ENCODE data around the gene SVIL.

GRCh38 chr10:29567003-29567402, 67.8 kb downstream of the SVIL start:
- TF ChIP-seq RORA (CRISPR knock-in tag; IDR thresholded peaks at IDR 0.05) (no peak), EHMT2 (IDR thresholded peaks at IDR 0.05; ENCODE audit: borderline replicate concordance, low read depth, low read length) (no peak), YY1 (IDR thresholded peaks at IDR 0.05; ENCODE audit: insufficient read depth, insufficient replicate concordance, low read depth, low read length) (no peak), CTCF (CRISPR knock-in tag; IDR thresholded peaks at IDR 0.05) (no peak), CEBPB (IDR thresholded peaks at IDR 0.05; ENCODE audit: borderline replicate concordance, low read depth, low read length) (no peak), PATZ1 (CRISPR knock-in tag; IDR thresholded peaks at IDR 0.05) (no peak), MAFG (CRISPR knock-in tag; IDR thresholded peaks at IDR 0.05) (no peak), ZNF3 (CRISPR knock-in tag; IDR thresholded peaks at IDR 0.05) (no peak), ZNF775 (CRISPR knock-in tag; IDR thresholded peaks at IDR 0.05; ENCODE audit: borderline replicate concordance) (no peak), IRF1 (CRISPR knock-in tag; IDR thresholded peaks at IDR 0.05; ENCODE audit: low read depth) (no peak), ZNF562 (CRISPR knock-in tag; IDR thresholded peaks at IDR 0.05; ENCODE audit: borderline replicate concordance) (no peak), POLR2AphosphoS5 (IDR thresholded peaks at IDR 0.05; ENCODE audit: low read depth, low read length) (no peak), BRF2 (CRISPR knock-in tag; IDR thresholded peaks at IDR 0.05) (no peak), KAT2B (IDR thresholded peaks at IDR 0.05; ENCODE audit: borderline replicate concordance, low read depth, low read length) (no peak)
